Peyer's patch (tissue), 4 donors: ENCODE measurements around the gene ETF1.
A peak's percentile ranks its signal among the peaks of the same experiment; 100 is the strongest.

ENCODE experiments used
- POLR2A ChIP-seq, 2 donors: fragments of 450-650 bp; IDR thresholded peaks; one replicate each; pipeline ENCODE4 v1.5.1; 2017; ENCODE audit warnings: antibody characterized with exemption in 2 of 2, mild to moderate bottlenecking in 2 of 2, moderate library complexity in 2 of 2
- TF ChIP-seq, protein P1 (sequence below), 6 experiments: fragments of 450-650 bp in 4 of 6; fragments of 200-600 bp in 2 of 6; sonication (generic) in 1 of 6; IDR thresholded peaks; one replicate each; pipeline ENCODE4 v1.5.1; 2017 to 2019; ENCODE audit warnings: antibody characterized with exemption in 6 of 6, mild to moderate bottlenecking in 3 of 6, moderate library complexity in 1 of 6

DNA sequence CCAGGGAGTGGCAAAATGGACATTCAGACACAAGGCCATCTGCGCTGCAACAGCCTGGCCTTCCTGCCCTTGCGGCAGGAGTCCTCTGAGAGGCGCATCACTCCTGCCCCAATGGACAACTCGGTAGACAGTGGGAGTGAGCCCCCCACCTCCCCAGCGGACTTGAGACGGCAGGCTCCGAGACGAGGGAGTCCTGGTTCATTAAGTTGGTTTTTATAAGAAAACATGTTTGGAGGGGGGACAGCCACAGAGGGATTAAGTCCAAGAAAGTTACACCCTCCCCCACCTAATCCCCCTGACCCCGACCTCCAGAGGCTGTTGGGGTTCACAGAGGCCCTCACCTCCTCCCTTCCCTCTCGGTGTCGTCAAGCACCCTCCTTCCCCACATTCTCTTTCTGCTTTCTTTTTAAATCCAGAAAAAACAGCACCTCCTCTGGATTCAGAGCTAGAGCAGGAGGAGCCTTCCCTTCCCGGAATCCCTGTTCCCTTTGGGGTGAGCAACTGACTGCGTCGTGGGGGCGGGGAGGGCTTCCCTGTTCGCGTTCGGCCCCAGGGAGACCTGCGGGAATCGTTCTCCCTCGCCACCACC is 79.5 kb downstream of the ETF1 start:
- TF ChIP-seq, protein P1, sequence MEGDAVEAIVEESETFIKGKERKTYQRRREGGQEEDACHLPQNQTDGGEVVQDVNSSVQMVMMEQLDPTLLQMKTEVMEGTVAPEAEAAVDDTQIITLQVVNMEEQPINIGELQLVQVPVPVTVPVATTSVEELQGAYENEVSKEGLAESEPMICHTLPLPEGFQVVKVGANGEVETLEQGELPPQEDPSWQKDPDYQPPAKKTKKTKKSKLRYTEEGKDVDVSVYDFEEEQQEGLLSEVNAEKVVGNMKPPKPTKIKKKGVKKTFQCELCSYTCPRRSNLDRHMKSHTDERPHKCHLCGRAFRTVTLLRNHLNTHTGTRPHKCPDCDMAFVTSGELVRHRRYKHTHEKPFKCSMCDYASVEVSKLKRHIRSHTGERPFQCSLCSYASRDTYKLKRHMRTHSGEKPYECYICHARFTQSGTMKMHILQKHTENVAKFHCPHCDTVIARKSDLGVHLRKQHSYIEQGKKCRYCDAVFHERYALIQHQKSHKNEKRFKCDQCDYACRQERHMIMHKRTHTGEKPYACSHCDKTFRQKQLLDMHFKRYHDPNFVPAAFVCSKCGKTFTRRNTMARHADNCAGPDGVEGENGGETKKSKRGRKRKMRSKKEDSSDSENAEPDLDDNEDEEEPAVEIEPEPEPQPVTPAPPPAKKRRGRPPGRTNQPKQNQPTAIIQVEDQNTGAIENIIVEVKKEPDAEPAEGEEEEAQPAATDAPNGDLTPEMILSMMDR (IDR thresholded peaks at IDR 0.05), result peak in 3 of 6 experiments; percentile 18 to 44 (median 26)
- no peak for TF ChIP-seq POLR2A (IDR thresholded peaks at IDR 0.05)
